Measurements from ENCODE around the gene KRT77. TPM values are rescaled to one million over a fixed set of nuclear protein-coding genes. Genes with fewer than 3 reads are reported as not detected.

Gene KRT77
- total RNA-seq, 4 donors from 2014 or later = not detected

GRCh38 chr12:52662093-52662917 lies 41.0 kb downstream of the KRT77 start:
- Histone ChIP-seq H3K27ac (no peak overlapping the region), H3K27me3 (peaks cover 13% of the 10 kb centered on the region), H3K4me3 (no peak overlapping the region), H3K36me3 (no peaks in the 10 kb centered on the region), H3K4me1 (no peaks in the 10 kb centered on the region), H3K9me3 (no peaks in the 10 kb centered on the region)
- no peak for DNase-seq
- intact Hi-C loops (cut with DNase I; ENCODE audit: low total_unique reads) = no loop called here
- in situ Hi-C loops (cut with MboI; ENCODE audit: low pct_ligation_motif_present in 1 of 4, low pct_unique_long_range_greater_than_20kb in 1 of 4, low sequenced_read_pairs in 3 of 4) = no loop called here
- TF ChIP-seq POLR2AphosphoS5 (IDR thresholded peaks at IDR 0.05) (no peak), EP300 (IDR thresholded peaks at IDR 0.05; ENCODE audit: low read depth) (no peak), CTCF (IDR thresholded peaks at IDR 0.05) (no peak), POLR2A (IDR thresholded peaks at IDR 0.05) (no peak)
- WGBS, 2 donors (ENCODE audit: low coverage in 1 of 2) = 80 to 95% methylated on average over 4 to 10 of the region's 10 CpGs

- no peak for DNase-seq
- Histone ChIP-seq H3K27me3 (peaks cover 13% of the 10 kb centered on the region), H3K27ac (no peak overlapping the region), H3K36me3 (no peaks in the 10 kb centered on the region), H3K9me3 (no peaks in the 10 kb centered on the region), H3K4me1 (no peaks in the 10 kb centered on the region), H3K4me3 (no peak overlapping the region)
- WGBS, 2 donors (ENCODE audit: low coverage in 1 of 2) = 85 to 97% methylated on average over 3 of the region's 3 CpGs
- in situ Hi-C loops (cut with MboI; ENCODE audit: low pct_ligation_motif_present in 1 of 4, low pct_unique_long_range_greater_than_20kb in 1 of 4, low sequenced_read_pairs in 3 of 4) = no loop called here
- TF ChIP-seq POLR2AphosphoS5 (IDR thresholded peaks at IDR 0.05) (no peak), EP300 (IDR thresholded peaks at IDR 0.05; ENCODE audit: low read depth) (no peak), CTCF (IDR thresholded peaks at IDR 0.05) (no peak), POLR2A (IDR thresholded peaks at IDR 0.05) (no peak)
- intact Hi-C loops (cut with DNase I; ENCODE audit: low total_unique reads) = no loop called here
Observed at GRCh38 chr12:52661668-52662067, 41.7 kb downstream of the KRT77 start.

DNA sequence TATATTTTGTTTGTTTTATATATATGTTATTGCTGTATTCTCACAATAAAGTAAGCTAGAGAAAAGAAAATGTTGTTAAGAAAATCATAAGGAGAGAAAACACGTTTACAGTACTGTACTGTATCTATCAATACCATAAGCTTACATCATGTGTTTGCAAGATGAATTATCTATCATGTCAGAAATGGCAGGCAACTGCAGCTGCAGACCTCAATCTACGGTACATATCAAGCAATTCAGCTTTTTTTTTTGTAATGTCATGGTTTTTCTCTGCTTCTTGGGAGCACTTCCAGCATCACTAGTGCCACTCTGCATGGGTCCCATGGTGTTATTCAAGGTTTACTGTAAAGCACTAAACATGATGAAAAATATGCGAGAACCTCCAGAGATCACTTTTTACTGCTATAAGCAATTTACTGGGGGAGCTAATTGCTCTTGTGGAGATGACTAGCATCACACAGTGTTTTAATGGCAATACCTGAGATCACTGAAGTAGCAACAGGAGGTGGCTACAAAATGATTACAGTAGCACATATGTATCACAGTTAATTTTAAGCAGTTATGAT lies 42.3 kb downstream of the KRT77 start:
- H3K27me3 ChIP-seq = peaks cover 7% of the 10 kb centered on the region
- in situ Hi-C loops (cut with MboI; ENCODE audit: low pct_ligation_motif_present in 1 of 4, low pct_unique_long_range_greater_than_20kb in 1 of 4, low sequenced_read_pairs in 3 of 4) (no loop called here), intact Hi-C loops (cut with DNase I; ENCODE audit: low total_unique reads) (no loop called here)
- H3K9me3 ChIP-seq = no peaks in the 10 kb centered on the region
- no peak for DNase-seq
- H3K4me3 ChIP-seq = no peak overlapping the region
- no peaks in the 10 kb centered on the region for H3K36me3 ChIP-seq
- no peaks in the 10 kb centered on the region for H3K4me1 ChIP-seq
- 70 to 72% methylated on average over 3 of the region's 3 CpGs for WGBS, 2 donors (ENCODE audit: low coverage in 1 of 2)
- H3K27ac ChIP-seq = no peak overlapping the region
- TF ChIP-seq EP300 (IDR thresholded peaks at IDR 0.05; ENCODE audit: low read depth) (no peak), POLR2A (IDR thresholded peaks at IDR 0.05) (no peak), CTCF (IDR thresholded peaks at IDR 0.05) (no peak), POLR2AphosphoS5 (IDR thresholded peaks at IDR 0.05) (no peak)

GRCh38 chr12:52659951-52660350 lies 43.4 kb downstream of the KRT77 start:
- in situ Hi-C loops (cut with MboI; ENCODE audit: low pct_ligation_motif_present in 1 of 4, low pct_unique_long_range_greater_than_20kb in 1 of 4, low sequenced_read_pairs in 3 of 4) (no loop called here), intact Hi-C loops (cut with DNase I; ENCODE audit: low total_unique reads) (no loop called here)
- H3K36me3 ChIP-seq = no peaks in the 10 kb centered on the region
- WGBS, 2 donors (ENCODE audit: low coverage in 1 of 2) = 78% methylated on average over 4 of the region's 4 CpGs; no CpG with 5 or more reads in 1 of the 2 donors
- no peak overlapping the region for H3K27ac ChIP-seq
- H3K4me1 ChIP-seq = no peaks in the 10 kb centered on the region
- no peak overlapping the region for H3K4me3 ChIP-seq
- TF ChIP-seq POLR2A (IDR thresholded peaks at IDR 0.05) (no peak), POLR2AphosphoS5 (IDR thresholded peaks at IDR 0.05) (no peak), CTCF (IDR thresholded peaks at IDR 0.05) (no peak), EP300 (IDR thresholded peaks at IDR 0.05; ENCODE audit: low read depth) (no peak)
- H3K27me3 ChIP-seq = peaks cover 8% of the 10 kb centered on the region
- no peaks in the 10 kb centered on the region for H3K9me3 ChIP-seq
- DNase-seq = no peak

All from transverse colon (tissue), 4 donors.